ENCODE data around the gene TNIK. TPM values are rescaled to one million over a fixed set of nuclear protein-coding genes. Genes with fewer than 3 reads are reported as not detected.

The TNIK gene
- total RNA-seq, 4 donors from 2014 or later, result 32.9 to 52.0 (median 40.2) TPM

DNA sequence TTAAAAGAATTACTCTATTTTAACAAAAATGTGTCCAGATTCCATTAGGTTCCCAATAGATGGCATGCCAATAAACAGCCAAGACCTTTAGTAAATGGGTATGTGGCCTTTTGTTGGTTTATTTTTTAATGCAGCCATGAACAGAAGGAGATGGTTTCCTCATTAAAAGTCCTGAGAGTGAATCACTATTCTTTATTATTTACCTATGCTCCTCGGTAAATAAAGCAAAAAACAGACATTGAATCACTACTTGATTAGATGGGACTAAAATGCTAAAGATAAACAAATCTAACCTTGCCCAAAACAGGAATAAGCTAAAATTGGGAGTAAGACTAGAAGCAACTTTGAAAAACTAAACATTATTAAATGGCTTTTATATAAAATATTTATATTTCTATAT, 94.2 kb downstream of the TNIK start:
- in situ Hi-C loops (cut with MboI; ENCODE audit: low pct_ligation_motif_present in 1 of 4, low pct_unique_long_range_greater_than_20kb in 1 of 4, low sequenced_read_pairs in 3 of 4), result no loop called here
- no peak for TF ChIP-seq POLR2AphosphoS5 (IDR thresholded peaks at IDR 0.05)
- TF ChIP-seq, protein P1, sequence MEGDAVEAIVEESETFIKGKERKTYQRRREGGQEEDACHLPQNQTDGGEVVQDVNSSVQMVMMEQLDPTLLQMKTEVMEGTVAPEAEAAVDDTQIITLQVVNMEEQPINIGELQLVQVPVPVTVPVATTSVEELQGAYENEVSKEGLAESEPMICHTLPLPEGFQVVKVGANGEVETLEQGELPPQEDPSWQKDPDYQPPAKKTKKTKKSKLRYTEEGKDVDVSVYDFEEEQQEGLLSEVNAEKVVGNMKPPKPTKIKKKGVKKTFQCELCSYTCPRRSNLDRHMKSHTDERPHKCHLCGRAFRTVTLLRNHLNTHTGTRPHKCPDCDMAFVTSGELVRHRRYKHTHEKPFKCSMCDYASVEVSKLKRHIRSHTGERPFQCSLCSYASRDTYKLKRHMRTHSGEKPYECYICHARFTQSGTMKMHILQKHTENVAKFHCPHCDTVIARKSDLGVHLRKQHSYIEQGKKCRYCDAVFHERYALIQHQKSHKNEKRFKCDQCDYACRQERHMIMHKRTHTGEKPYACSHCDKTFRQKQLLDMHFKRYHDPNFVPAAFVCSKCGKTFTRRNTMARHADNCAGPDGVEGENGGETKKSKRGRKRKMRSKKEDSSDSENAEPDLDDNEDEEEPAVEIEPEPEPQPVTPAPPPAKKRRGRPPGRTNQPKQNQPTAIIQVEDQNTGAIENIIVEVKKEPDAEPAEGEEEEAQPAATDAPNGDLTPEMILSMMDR (IDR thresholded peaks at IDR 0.05), result no peak
- no peak for TF ChIP-seq POLR2A (IDR thresholded peaks at IDR 0.05)
- no peak for TF ChIP-seq EP300 (IDR thresholded peaks at IDR 0.05; ENCODE audit: low read depth)

DNA sequence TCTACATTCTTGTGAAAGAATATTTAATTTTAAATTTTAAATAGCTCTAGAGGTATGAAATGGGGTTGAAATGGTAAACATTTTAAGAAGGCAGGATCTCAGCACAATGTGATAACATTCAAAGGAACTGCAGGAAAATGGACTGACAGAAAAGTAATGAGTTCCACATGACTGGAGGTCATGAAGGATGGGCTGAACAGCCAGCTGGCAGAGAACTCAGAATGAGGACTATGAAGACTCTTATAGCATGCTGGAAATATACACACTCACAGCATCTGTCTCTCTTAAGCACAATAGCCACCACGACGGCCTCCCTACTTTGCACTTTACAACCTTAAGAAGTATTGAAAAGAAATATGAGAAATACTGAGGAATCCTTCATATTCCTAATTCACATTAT, 94.7 kb downstream of the TNIK start:
- no peak for DNase-seq
- Histone ChIP-seq H3K36me3 (no peaks in the 10 kb centered on the region), H3K27me3 (no peaks in the 10 kb centered on the region), H3K9me3 (no peaks in the 10 kb centered on the region), H3K4me1 (peaks cover 0 to 22% (median 12%) of the 10 kb centered on the region in 4 donors), H3K4me3 (no peak overlapping the region), H3K27ac (no peak overlapping the region)
- in situ Hi-C loops (cut with MboI; ENCODE audit: low pct_ligation_motif_present in 1 of 4, low pct_unique_long_range_greater_than_20kb in 1 of 4, low sequenced_read_pairs in 3 of 4) (no loop called here), intact Hi-C loops (cut with DNase I; ENCODE audit: low total_unique reads) (no loop called here)
- TF ChIP-seq, protein P1 (IDR thresholded peaks at IDR 0.05), result no peak
- TF ChIP-seq POLR2AphosphoS5 (IDR thresholded peaks at IDR 0.05) (no peak), EP300 (IDR thresholded peaks at IDR 0.05; ENCODE audit: low read depth) (no peak), POLR2A (IDR thresholded peaks at IDR 0.05) (no peak)
- 77 to 89% methylated on average over 2 of the region's 2 CpGs for WGBS, 2 donors (ENCODE audit: low coverage in 1 of 2)

More for the DNA sequence above, 94.2 kb downstream of the TNIK start:
- Histone ChIP-seq H3K9me3 (no peaks in the 10 kb centered on the region), H3K27me3 (no peaks in the 10 kb centered on the region), H3K4me1 (peaks cover 0 to 22% (median 12%) of the 10 kb centered on the region in 4 donors), H3K27ac (no peak overlapping the region), H3K4me3 (no peak overlapping the region), H3K36me3 (no peaks in the 10 kb centered on the region)
- intact Hi-C loops (cut with DNase I; ENCODE audit: low total_unique reads), result no loop called here
- 88 to 90% methylated on average over 1 of the region's 1 CpG for WGBS, 2 donors (ENCODE audit: low coverage in 1 of 2)
- no peak for DNase-seq

- Histone ChIP-seq H3K36me3 (no peaks in the 10 kb centered on the region), H3K9me3 (no peaks in the 10 kb centered on the region), H3K27me3 (no peaks in the 10 kb centered on the region), H3K4me1 (peaks cover 0 to 22% (median 12%) of the 10 kb centered on the region in 4 donors), H3K27ac (no peak overlapping the region), H3K4me3 (no peak overlapping the region)
- intact Hi-C loops (cut with DNase I; ENCODE audit: low total_unique reads) (no loop called here), in situ Hi-C loops (cut with MboI; ENCODE audit: low pct_ligation_motif_present in 1 of 4, low pct_unique_long_range_greater_than_20kb in 1 of 4, low sequenced_read_pairs in 3 of 4) (no loop called here)
- DNase-seq, result no peak
- no peak for TF ChIP-seq POLR2AphosphoS5 (IDR thresholded peaks at IDR 0.05)
- TF ChIP-seq EP300 (IDR thresholded peaks at IDR 0.05; ENCODE audit: low read depth), result no peak
These were observed 95.7 kb downstream of the TNIK start for GRCh38 chr3:171364500-171364899.

DNA sequence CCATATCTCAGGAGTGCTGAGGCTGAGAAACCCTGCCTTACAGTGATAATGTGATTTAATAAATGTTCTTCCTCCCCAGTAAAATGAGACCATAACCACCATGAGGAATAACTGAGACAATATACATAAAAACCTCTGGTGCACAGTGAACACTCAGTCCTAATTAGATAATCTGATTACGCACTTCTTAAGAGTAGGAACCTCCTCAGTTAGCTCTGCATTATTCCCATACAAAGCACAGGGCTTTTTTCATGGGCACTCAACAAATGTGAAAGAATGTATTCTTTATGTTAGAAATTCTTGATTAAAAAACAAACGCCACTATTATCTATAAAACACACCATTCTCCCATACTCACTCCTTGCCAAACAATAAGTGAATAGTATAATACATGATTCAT, 97.0 kb downstream of the TNIK start:
- Histone ChIP-seq H3K27me3 (no peaks in the 10 kb centered on the region), H3K9me3 (no peaks in the 10 kb centered on the region), H3K4me1 (peaks cover 0 to 29% (median 18%) of the 10 kb centered on the region in 4 donors), H3K36me3 (no peaks in the 10 kb centered on the region), H3K4me3 (no peak overlapping the region), H3K27ac (no peak overlapping the region)
- in situ Hi-C loops (cut with MboI; ENCODE audit: low pct_ligation_motif_present in 1 of 4, low pct_unique_long_range_greater_than_20kb in 1 of 4, low sequenced_read_pairs in 3 of 4) (no loop called here), intact Hi-C loops (cut with DNase I; ENCODE audit: low total_unique reads) (no loop called here)
- DNase-seq, result no peak
- WGBS, 2 donors (ENCODE audit: low coverage in 1 of 2), result 91 to 92% methylated on average over 1 to 2 of the region's 2 CpGs
- TF ChIP-seq POLR2A (IDR thresholded peaks at IDR 0.05), result no peak
- TF ChIP-seq POLR2AphosphoS5 (IDR thresholded peaks at IDR 0.05), result no peak
- no peak for TF ChIP-seq EP300 (IDR thresholded peaks at IDR 0.05; ENCODE audit: low read depth)
- TF ChIP-seq, protein P1 (IDR thresholded peaks at IDR 0.05), result no peak

DNA sequence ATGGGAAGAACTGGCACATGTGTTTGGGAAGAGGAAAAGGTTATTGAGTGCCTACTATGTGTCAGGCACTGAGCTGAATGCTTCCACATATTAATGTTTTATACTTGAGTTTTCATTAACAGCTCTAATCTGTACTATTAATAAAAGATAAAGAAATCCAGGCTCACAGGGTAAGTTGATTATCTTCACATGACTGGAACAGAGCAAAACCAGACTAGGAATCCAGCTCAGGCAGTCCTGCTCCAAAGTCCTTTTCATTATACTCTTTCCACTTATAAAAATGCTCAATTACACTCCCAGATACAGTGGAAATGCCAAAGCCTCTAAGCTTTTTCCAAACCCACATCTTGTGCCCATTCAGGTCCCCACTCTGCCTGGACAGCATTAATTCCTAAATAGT, 97.6 kb downstream of the TNIK start:
- Histone ChIP-seq H3K27me3 (no peaks in the 10 kb centered on the region), H3K36me3 (no peaks in the 10 kb centered on the region), H3K9me3 (no peaks in the 10 kb centered on the region), H3K27ac (no peak overlapping the region), H3K4me1 (peaks cover 0 to 34% (median 19%) of the 10 kb centered on the region in 4 donors), H3K4me3 (no peak overlapping the region)
- TF ChIP-seq POLR2AphosphoS5 (IDR thresholded peaks at IDR 0.05) (no peak), POLR2A (IDR thresholded peaks at IDR 0.05) (no peak)
- DNase-seq, result no peak
- in situ Hi-C loops (cut with MboI; ENCODE audit: low pct_ligation_motif_present in 1 of 4, low pct_unique_long_range_greater_than_20kb in 1 of 4, low sequenced_read_pairs in 3 of 4) (no loop called here), intact Hi-C loops (cut with DNase I; ENCODE audit: low total_unique reads) (no loop called here)
